ENCODE results near the gene LRP2. TPM values are rescaled to one million over a fixed set of nuclear protein-coding genes. Genes with fewer than 3 reads are reported as not detected.

LRP2 gene
- total RNA-seq, 4 donors from 2014 or later: not detected

- Histone ChIP-seq H3K4me1 (no peaks in the 10 kb centered on the region), H3K27ac (no peak overlapping the region), H3K36me3 (no peaks in the 10 kb centered on the region), H3K4me3 (no peak overlapping the region), H3K27me3 (no peaks in the 10 kb centered on the region), H3K9me3 (no peaks in the 10 kb centered on the region)
- TF ChIP-seq POLR2A (IDR thresholded peaks at IDR 0.05): no peak
- no peak for TF ChIP-seq CTCF (IDR thresholded peaks at IDR 0.05)
- no peak for TF ChIP-seq EP300 (IDR thresholded peaks at IDR 0.05)
- no peak for DNase-seq (ENCODE audit: low spot score in 2 of 2)
- 46 to 56% methylated on average over 8 of the region's 8 CpGs for WGBS, 2 donors
These were observed 176.6 kb downstream of the LRP2 start for GRCh38 chr2:169185711-169186110.

GRCh38 chr2:169184074-169184473 is 178.3 kb downstream of the LRP2 start:
- 17 to 26% methylated on average over 3 of the region's 3 CpGs for WGBS, 2 donors
- TF ChIP-seq EP300 (IDR thresholded peaks at IDR 0.05) (no peak), CTCF (IDR thresholded peaks at IDR 0.05) (no peak), POLR2A (IDR thresholded peaks at IDR 0.05) (no peak)
- Histone ChIP-seq H3K4me3 (no peak overlapping the region), H3K27ac (no peak overlapping the region), H3K36me3 (no peaks in the 10 kb centered on the region), H3K4me1 (no peaks in the 10 kb centered on the region), H3K27me3 (no peaks in the 10 kb centered on the region), H3K9me3 (no peaks in the 10 kb centered on the region)
- no peak for DNase-seq (ENCODE audit: low spot score in 2 of 2)

- no peaks in the 10 kb centered on the region for H3K4me1 ChIP-seq
- no peaks in the 10 kb centered on the region for H3K9me3 ChIP-seq
- no peak overlapping the region for H3K27ac ChIP-seq
- no peak for DNase-seq (ENCODE audit: low spot score in 2 of 2)
- H3K27me3 ChIP-seq: no peaks in the 10 kb centered on the region
- no peak for TF ChIP-seq CTCF (IDR thresholded peaks at IDR 0.05)
- no peak for TF ChIP-seq EP300 (IDR thresholded peaks at IDR 0.05)
- TF ChIP-seq POLR2A (IDR thresholded peaks at IDR 0.05): no peak
- no peaks in the 10 kb centered on the region for H3K36me3 ChIP-seq
- H3K4me3 ChIP-seq: no peak overlapping the region
- 77 to 91% methylated on average over 2 of the region's 2 CpGs for WGBS, 2 donors
These were observed 179.8 kb downstream of the LRP2 start for GRCh38 chr2:169182573-169182972.

- Histone ChIP-seq H3K4me3 (no peak overlapping the region), H3K9me3 (no peaks in the 10 kb centered on the region), H3K27ac (no peak overlapping the region), H3K27me3 (no peaks in the 10 kb centered on the region), H3K4me1 (no peaks in the 10 kb centered on the region), H3K36me3 (no peaks in the 10 kb centered on the region)
- DNase-seq (ENCODE audit: low spot score in 2 of 2): no peak
- WGBS, 2 donors: 92 to 95% methylated on average over 1 of the region's 1 CpG
- TF ChIP-seq EP300 (IDR thresholded peaks at IDR 0.05) (no peak), POLR2A (IDR thresholded peaks at IDR 0.05) (no peak), CTCF (IDR thresholded peaks at IDR 0.05) (no peak)
These were observed 183.4 kb downstream of the LRP2 start for GRCh38 chr2:169178804-169179390.

GRCh38 chr2:169178364-169178763 is 184.0 kb downstream of the LRP2 start:
- H3K4me3 ChIP-seq: no peak overlapping the region
- 71 to 87% methylated on average over 5 of the region's 5 CpGs for WGBS, 2 donors
- no peaks in the 10 kb centered on the region for H3K9me3 ChIP-seq
- no peak for DNase-seq (ENCODE audit: low spot score in 2 of 2)
- H3K4me1 ChIP-seq: no peaks in the 10 kb centered on the region
- no peak overlapping the region for H3K27ac ChIP-seq
- TF ChIP-seq POLR2A (IDR thresholded peaks at IDR 0.05): no peak
- TF ChIP-seq CTCF (IDR thresholded peaks at IDR 0.05): no peak
- no peak for TF ChIP-seq EP300 (IDR thresholded peaks at IDR 0.05)
- H3K27me3 ChIP-seq: no peaks in the 10 kb centered on the region
- no peaks in the 10 kb centered on the region for H3K36me3 ChIP-seq
